GM21526 (cell line): ENCODE results near the gene TSPAN9.
A peak's percentile ranks its signal among the peaks of the same experiment; 100 is the strongest.

ENCODE experiments used
- ATAC-seq: cut with Tn5 transposase; IDR thresholded peaks from one replicate; pipeline ENCODE4 v1.9.1; 2021; ENCODE audit warnings: moderate library complexity; ENCODE audit not compliant: unreplicated experiment, low FRiP score

Gene TSPAN9

GRCh38 chr12:3281588-3282383 is 204.6 kb downstream of the TSPAN9 start:
- no peak for ATAC-seq

GRCh38 chr12:3282384-3282670 is 205.1 kb downstream of the TSPAN9 start:
- ATAC-seq, result no peak

GRCh38 chr12:3283137-3283680 is 206.0 kb downstream of the TSPAN9 start:
- no peak for ATAC-seq

- no peak for ATAC-seq
Observed at GRCh38 chr12:3284405-3284804, 207.2 kb downstream of the TSPAN9 start.

GRCh38 chr12:3285570-3285969 is 208.4 kb downstream of the TSPAN9 start:
- ATAC-seq, result no peak

- ATAC-seq, result no peak
Observed at GRCh38 chr12:3288690-3289089, 211.5 kb downstream of the TSPAN9 start.

GRCh38 chr12:3289702-3290101 is 212.5 kb downstream of the TSPAN9 start:
- no peak for ATAC-seq

GRCh38 chr12:3291939-3292338 is 214.8 kb downstream of the TSPAN9 start:
- ATAC-seq, result no peak

- ATAC-seq, result no peak
Observed at GRCh38 chr12:3292677-3293412, 215.7 kb downstream of the TSPAN9 start.

- ATAC-seq, result no peak
Observed at GRCh38 chr12:3293446-3294161, 216.4 kb downstream of the TSPAN9 start.

GRCh38 chr12:3294481-3294911 is 217.3 kb downstream of the TSPAN9 start:
- no peak for ATAC-seq

- ATAC-seq, result no peak
Observed at GRCh38 chr12:3295225-3295624, 218.0 kb downstream of the TSPAN9 start.

- no peak for ATAC-seq
Observed at GRCh38 chr12:3295646-3296408, 218.6 kb downstream of the TSPAN9 start.

GRCh38 chr12:3296409-3296701 is 219.2 kb downstream of the TSPAN9 start:
- no peak for ATAC-seq

- no peak for ATAC-seq
Observed at GRCh38 chr12:3298603-3299002, 221.4 kb downstream of the TSPAN9 start.

- ATAC-seq, result peak; percentile 73
Observed at GRCh38 chr12:3299929-3300832, 223.0 kb downstream of the TSPAN9 start.

- no peak for ATAC-seq
Observed at GRCh38 chr12:3300833-3301401, 223.7 kb downstream of the TSPAN9 start.

- ATAC-seq, result no peak
Observed at GRCh38 chr12:3302401-3303041, 225.3 kb downstream of the TSPAN9 start.
